Measurements from ENCODE around the gene GSAP. TPM values are rescaled to one million over a fixed set of nuclear protein-coding genes. Genes with fewer than 3 reads are reported as not detected.

Gene GSAP
- total and polyA plus RNA-seq, 10 donors: 35.9 to 96.5 (median 76.9) TPM

DNA sequence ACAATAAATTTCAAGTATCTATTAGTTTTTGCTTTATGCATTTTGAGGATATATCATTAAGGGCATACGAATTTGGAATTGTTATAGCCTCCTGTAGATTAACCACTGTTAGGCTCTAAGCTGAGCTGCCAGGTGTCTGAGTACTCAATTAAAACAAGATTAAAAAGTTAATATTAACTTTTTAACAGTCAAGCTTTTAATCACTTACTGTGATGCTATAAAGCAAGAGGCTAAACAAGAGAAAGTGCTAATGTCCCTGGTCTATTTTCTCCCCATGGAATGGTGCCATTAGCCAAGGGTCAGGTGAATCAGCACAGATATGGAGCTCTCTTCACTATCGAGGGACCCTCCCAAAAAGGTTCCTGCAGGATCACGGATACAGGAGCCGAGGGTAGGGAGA, 9.7 kb downstream of the GSAP start:
- H3K9me3 ChIP-seq: no peaks in the 10 kb centered on the region
- no peak overlapping the region for H3K27ac ChIP-seq
- 85 to 94% (median 89%) methylated on average over 4 of the region's 4 CpGs for WGBS, 5 donors
- DNase-seq: no peak
- H3K36me3 ChIP-seq: peaks cover 0 to 28% (median 0%) of the 10 kb centered on the region in 6 donors
- H3K4me3 ChIP-seq: no peak overlapping the region
- TF ChIP-seq POLR2A (IDR thresholded peaks at IDR 0.05) (no peak), POLR2AphosphoS5 (IDR thresholded peaks at IDR 0.05) (no peak)
- TF ChIP-seq, protein P1, sequence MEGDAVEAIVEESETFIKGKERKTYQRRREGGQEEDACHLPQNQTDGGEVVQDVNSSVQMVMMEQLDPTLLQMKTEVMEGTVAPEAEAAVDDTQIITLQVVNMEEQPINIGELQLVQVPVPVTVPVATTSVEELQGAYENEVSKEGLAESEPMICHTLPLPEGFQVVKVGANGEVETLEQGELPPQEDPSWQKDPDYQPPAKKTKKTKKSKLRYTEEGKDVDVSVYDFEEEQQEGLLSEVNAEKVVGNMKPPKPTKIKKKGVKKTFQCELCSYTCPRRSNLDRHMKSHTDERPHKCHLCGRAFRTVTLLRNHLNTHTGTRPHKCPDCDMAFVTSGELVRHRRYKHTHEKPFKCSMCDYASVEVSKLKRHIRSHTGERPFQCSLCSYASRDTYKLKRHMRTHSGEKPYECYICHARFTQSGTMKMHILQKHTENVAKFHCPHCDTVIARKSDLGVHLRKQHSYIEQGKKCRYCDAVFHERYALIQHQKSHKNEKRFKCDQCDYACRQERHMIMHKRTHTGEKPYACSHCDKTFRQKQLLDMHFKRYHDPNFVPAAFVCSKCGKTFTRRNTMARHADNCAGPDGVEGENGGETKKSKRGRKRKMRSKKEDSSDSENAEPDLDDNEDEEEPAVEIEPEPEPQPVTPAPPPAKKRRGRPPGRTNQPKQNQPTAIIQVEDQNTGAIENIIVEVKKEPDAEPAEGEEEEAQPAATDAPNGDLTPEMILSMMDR (IDR thresholded peaks at IDR 0.05 in 8 of 11, conservative IDR thresholded peaks at IDR 0.05 in 3 of 11): no peak
- intact Hi-C loops (cut with DNase I; ENCODE audit: low total_unique reads): no loop called here
- H3K4me1 ChIP-seq: peaks cover 0 to 64% (median 28%) of the 10 kb centered on the region in 6 donors
- no peaks in the 10 kb centered on the region for H3K27me3 ChIP-seq (replicated peaks in 1 of 7)

DNA sequence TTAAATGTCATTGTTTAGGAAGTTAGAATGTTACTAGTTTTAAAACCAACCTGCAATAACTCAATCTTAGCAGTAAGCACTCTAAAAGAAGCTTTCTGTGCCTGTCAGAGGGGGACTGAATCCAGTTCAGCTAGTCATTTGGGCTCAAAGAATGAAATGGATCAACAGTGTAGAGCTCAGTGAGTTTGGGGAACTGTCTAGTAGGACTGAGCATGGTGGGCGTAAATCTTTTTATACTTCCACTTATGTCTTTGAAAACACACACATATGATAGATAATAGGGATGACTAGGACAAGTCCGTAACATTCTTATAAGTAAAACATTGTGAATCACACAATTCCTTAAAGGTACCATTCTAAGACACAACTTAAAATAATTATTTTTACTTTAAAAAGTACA, 11.5 kb downstream of the GSAP start:
- peaks cover 0 to 28% (median 0%) of the 10 kb centered on the region in 6 donors for H3K36me3 ChIP-seq
- no peak for DNase-seq
- H3K27ac ChIP-seq: no peak overlapping the region
- H3K4me3 ChIP-seq: no peak overlapping the region
- H3K4me1 ChIP-seq: peaks cover 0 to 64% (median 32%) of the 10 kb centered on the region in 6 donors
- H3K9me3 ChIP-seq: no peaks in the 10 kb centered on the region
- intact Hi-C loops (cut with DNase I; ENCODE audit: low total_unique reads): no loop called here
- H3K27me3 ChIP-seq (replicated peaks in 1 of 7): no peaks in the 10 kb centered on the region
- TF ChIP-seq POLR2A (IDR thresholded peaks at IDR 0.05) (no peak), POLR2AphosphoS5 (IDR thresholded peaks at IDR 0.05) (no peak)
- TF ChIP-seq, protein P1 (IDR thresholded peaks at IDR 0.05 in 8 of 11, conservative IDR thresholded peaks at IDR 0.05 in 3 of 11): no peak
- WGBS, 5 donors: 84 to 98% (median 93%) methylated on average over 2 of the region's 2 CpGs

DNA sequence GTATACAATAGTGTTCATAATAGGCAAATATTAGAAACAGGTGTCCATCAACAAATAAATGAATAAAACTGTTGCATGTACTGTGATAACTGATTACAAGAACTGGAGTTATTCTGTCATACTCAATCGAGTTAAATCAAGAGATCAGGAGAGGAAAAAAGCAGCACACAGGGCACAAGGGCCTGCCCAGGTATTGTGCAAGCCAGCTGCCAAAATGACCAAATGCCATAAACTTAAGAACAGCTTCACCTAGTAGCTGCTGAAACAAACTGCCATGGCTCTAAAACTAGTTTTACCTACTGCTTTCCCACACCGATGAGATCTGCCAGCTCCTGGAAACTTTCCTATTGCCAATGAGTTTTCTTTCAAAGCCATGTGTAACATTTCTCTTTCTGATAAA, 12.2 kb downstream of the GSAP start:
- H3K27ac ChIP-seq: no peak overlapping the region
- H3K4me3 ChIP-seq: no peak overlapping the region
- H3K9me3 ChIP-seq: no peaks in the 10 kb centered on the region
- H3K27me3 ChIP-seq (replicated peaks in 1 of 7): no peaks in the 10 kb centered on the region
- TF ChIP-seq, protein P1 (IDR thresholded peaks at IDR 0.05 in 8 of 11, conservative IDR thresholded peaks at IDR 0.05 in 3 of 11): no peak
- TF ChIP-seq POLR2AphosphoS5 (IDR thresholded peaks at IDR 0.05) (no peak), POLR2A (IDR thresholded peaks at IDR 0.05) (no peak)
- DNase-seq: no peak
- WGBS, 5 donors: 65 to 89% (median 82%) methylated on average over 2 of the region's 2 CpGs
- peaks cover 0 to 63% (median 26%) of the 10 kb centered on the region in 6 donors for H3K4me1 ChIP-seq
- peaks cover 0 to 35% (median 0%) of the 10 kb centered on the region in 6 donors for H3K36me3 ChIP-seq
- intact Hi-C loops (cut with DNase I; ENCODE audit: low total_unique reads): no loop called here

DNA sequence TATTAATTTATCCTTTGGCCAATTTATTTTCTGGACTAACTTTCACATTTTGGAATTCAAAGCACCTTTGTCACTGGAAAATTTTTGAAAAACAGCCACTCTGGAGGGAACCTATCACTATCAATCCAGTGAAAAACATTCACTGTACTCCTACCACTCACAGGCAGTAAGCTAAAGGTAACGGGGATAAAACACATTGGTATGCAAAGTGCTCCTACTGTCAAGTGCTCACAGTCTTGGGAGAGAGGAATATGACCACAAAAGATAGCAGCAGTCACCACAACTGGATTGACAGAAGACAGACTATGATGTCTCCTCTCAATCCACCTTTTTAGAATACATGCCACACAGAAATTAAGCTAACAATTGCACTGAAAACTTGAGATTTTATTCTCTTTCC, 13.3 kb downstream of the GSAP start:
- TF ChIP-seq, protein P1 (IDR thresholded peaks at IDR 0.05 in 8 of 11, conservative IDR thresholded peaks at IDR 0.05 in 3 of 11): no peak
- no peak for TF ChIP-seq POLR2A (IDR thresholded peaks at IDR 0.05)
- no peak for TF ChIP-seq POLR2AphosphoS5 (IDR thresholded peaks at IDR 0.05)
- H3K27me3 ChIP-seq (replicated peaks in 1 of 7): no peaks in the 10 kb centered on the region
- intact Hi-C loops (cut with DNase I; ENCODE audit: low total_unique reads): no loop called here

More for the DNA sequence above, 13.3 kb downstream of the GSAP start:
- DNase-seq: no peak
- H3K36me3 ChIP-seq: peaks cover 0 to 36% (median 0%) of the 10 kb centered on the region in 6 donors
- H3K9me3 ChIP-seq: no peaks in the 10 kb centered on the region
- H3K27ac ChIP-seq: no peak overlapping the region
- WGBS, 5 donors: 94 to 97% (median 95%) methylated on average over 1 of the region's 1 CpG
- H3K4me1 ChIP-seq: peaks cover 0 to 52% (median 21%) of the 10 kb centered on the region in 6 donors
- no peak overlapping the region for H3K4me3 ChIP-seq
